Kidney (tissue), 14 donors: ENCODE data around the gene WAC. TPM values are rescaled to one million over a fixed set of nuclear protein-coding genes. Genes with fewer than 3 reads are reported as not detected.
"Not testable (repeated sequence)": the region's sequence is repeated elsewhere in the genome, so short reads cannot be mapped to it uniquely, and the experiment has no call there.

Experiments
- DNase-seq, 5 donors: peaks; one replicate each; pipeline ENCODE4 v3.0.0-alpha.2; 2013 to 2020
- FAIRE-seq: peaks from 2 replicates; lab custom pipeline; 2012; peaks lifted over from hg19 to GRCh38; lab: Jason Lieb, UNC
- H3K27ac ChIP-seq, 2 donors: one replicate each; pipeline ENCODE4 v1.7.0; 2013; ENCODE audit warnings: low read depth in 2 of 2, low read length in 2 of 2, inconsistent platforms in 1 of 2
- H3K27me3 ChIP-seq: one replicate; pipeline ENCODE4 v1.7.1; 2013; ENCODE audit warnings: low read length, inconsistent platforms; ENCODE audit not compliant: control insufficient read depth, insufficient read depth
- H3K36me3 ChIP-seq, 3 donors: one replicate each; pipeline versions ENCODE4 v1.7.0 to v1.7.1; 2013; ENCODE audit warnings: low read length in 3 of 3, control low read depth in 1 of 3, inconsistent platforms in 1 of 3; ENCODE audit not compliant: insufficient read depth in 3 of 3, control insufficient read depth in 2 of 3
- H3K4me1 ChIP-seq, 3 donors: one replicate each; pipeline versions ENCODE4 v1.7.0 to v1.7.1; 2013; ENCODE audit warnings: low read length in 3 of 3, inconsistent platforms in 1 of 3, low read depth in 1 of 3; ENCODE audit not compliant: control insufficient read depth in 2 of 3, insufficient read depth in 2 of 3
- H3K4me3 ChIP-seq, 3 donors: one replicate each; pipeline versions ENCODE4 v1.7.0 to v1.8.1; 2013; ENCODE audit warnings: low read length in 3 of 3, control low read depth in 1 of 3, inconsistent platforms in 1 of 3
- H3K9ac ChIP-seq, 3 donors: one replicate each; pipeline versions ENCODE4 v1.7.0 to v1.7.1; 2013; ENCODE audit warnings: low read length in 3 of 3, control low read depth in 1 of 3, inconsistent platforms in 1 of 3
- H3K9me3 ChIP-seq, 3 donors: one replicate each; pipeline versions ENCODE4 v1.7.0 to v1.7.1; 2013; ENCODE audit warnings: low read length in 3 of 3, control low read depth in 1 of 3, inconsistent platforms in 1 of 3; ENCODE audit not compliant: control insufficient read depth in 2 of 3, insufficient read depth in 1 of 3
- CTCF ChIP-seq: IDR thresholded peaks from 3 replicates; pipeline ENCODE4 v1.5.1; 2012; ENCODE audit warnings: mild to moderate bottlenecking, moderate library complexity, borderline replicate concordance; ENCODE audit not compliant: insufficient read depth; ENCODE audit errors: extremely low read depth
- intact Hi-C: fragments of 100-400 bp; cut with DNase I; formaldehyde crosslinking; loops from one replicate; pipeline ENCODE4 v1.11.1; 2022
- polyA plus RNA-seq: library from polyadenylated mRNA; stranded (reverse); fragments of 350-450 nt; fragmentation: Illumina TruSeq; extraction: RNeasy Lipid Tissue Mini Kit (QIAGEN cat#74804); gene quantifications from one replicate; pipeline ENCODE4 v1.2.3, GENCODE V29; 2014; ENCODE audit warnings: low read depth, low replicate concordance; ENCODE audit not compliant: insufficient read depth
- total RNA-seq: library from RNA; stranded (reverse); fragmentation: NEBNext Ultra II Directional; extraction: Animal tissue kit (Norgen Biotek cat#: 25700); gene quantifications from one replicate; pipeline ENCODE4 v1.2.1, GENCODE V29; 2021
- donor health status: control.
- donor health status: control.
- donor health status: control.
- donor health status: control.
- donor health status: control.
- donor health status: DM: yes; HTN: yes; CAD: no.
- donor health status: Normal renal cell carcinoma (clear cell type).

Gene WAC
- total and polyA plus RNA-seq, 2 donors from 2014 or later, result 33.4 to 107 TPM

- TF ChIP-seq CTCF, result no peak
- intact Hi-C loops, result no loop called here
- DNase-seq, result no peak
- H3K4me1 ChIP-seq, result no peaks in the 10 kb centered on the region
- no peak overlapping the region for H3K27ac ChIP-seq
- no peak overlapping the region for H3K4me3 ChIP-seq
- no peak for FAIRE-seq
- H3K27me3 ChIP-seq, result no peaks in the 10 kb centered on the region
- H3K36me3 ChIP-seq, result no peaks in the 10 kb centered on the region
- H3K9me3 ChIP-seq, result no peaks in the 10 kb centered on the region
- no peak overlapping the region for H3K9ac ChIP-seq
These were observed 23.6 kb upstream of the WAC start for GRCh38 chr10:28509286-28509685.

GRCh38 chr10:28514648-28515047 lies 18.3 kb upstream of the WAC start:
- DNase-seq, result no peak
- TF ChIP-seq CTCF, result no peak
- Histone ChIP-seq H3K4me1 (no peaks in the 10 kb centered on the region), H3K4me3 (no peak overlapping the region), H3K9ac (no peak overlapping the region), H3K27ac (no peak overlapping the region), H3K9me3 (no peaks in the 10 kb centered on the region), H3K36me3 (no peaks in the 10 kb centered on the region), H3K27me3 (no peaks in the 10 kb centered on the region)
- no peak for FAIRE-seq
- intact Hi-C loops, result no loop called here

- H3K36me3 ChIP-seq, result peaks cover 0 to 2% (median 0%) of the 10 kb centered on the region in 3 donors
- FAIRE-seq (no peak), DNase-seq (no peak)
- no peak for TF ChIP-seq CTCF
- H3K9me3 ChIP-seq, result peaks cover 0 to 6% (median 0%) of the 10 kb centered on the region in 3 donors
- no peak overlapping the region for H3K9ac ChIP-seq
- no peak overlapping the region for H3K27ac ChIP-seq
- intact Hi-C loops, result no loop called here
- H3K4me1 ChIP-seq, result no peaks in the 10 kb centered on the region
- no peaks in the 10 kb centered on the region for H3K27me3 ChIP-seq
- H3K4me3 ChIP-seq, result no peak overlapping the region
These were observed 12.6 kb upstream of the WAC start for GRCh38 chr10:28520346-28520745.

- H3K36me3 ChIP-seq, H3K4me1 ChIP-seq, H3K9me3 ChIP-seq, FAIRE-seq, intact Hi-C loops, H3K27me3 ChIP-seq, H3K4me3 ChIP-seq, H3K27ac ChIP-seq, H3K9ac ChIP-seq, DNase-seq: not testable (repeated sequence)
These were observed 12.1 kb upstream of the WAC start for GRCh38 chr10:28520828-28521227.

GRCh38 chr10:28521961-28522360 lies 11.0 kb upstream of the WAC start:
- H3K9me3 ChIP-seq, DNase-seq, H3K9ac ChIP-seq, H3K27me3 ChIP-seq, H3K36me3 ChIP-seq, FAIRE-seq, H3K4me1 ChIP-seq, H3K4me3 ChIP-seq, H3K27ac ChIP-seq, intact Hi-C loops: not testable (repeated sequence)
